Natural killer cell (primary cell): ENCODE results near the gene RGS14. TPM values are rescaled to one million over a fixed set of nuclear protein-coding genes. Genes with fewer than 3 reads are reported as not detected.
A peak's percentile ranks its signal among the peaks of the same experiment; 100 is the strongest.

Source experiments
- ATAC-seq, 3 donors: fragments of 150-1000 bp in 2 of 3; fragments of 200-7000 bp in 1 of 3; cut with Tn5 transposase; 1 replicate in 1 of 3; 2 replicates in 2 of 3; pipeline ENCODE4 v1.10.0; 2021; ENCODE audit warnings: mild to moderate bottlenecking in 2 of 3, moderate library complexity in 2 of 3
- DNase-seq, 2 donors: peaks; one replicate each; pipeline versions ENCODE4 v3.0.0 to v3.0.0-alpha.2; 2013 to 2021; ENCODE audit warnings: mixed read lengths in 1 of 2
- H3K27ac ChIP-seq: one replicate; pipeline ENCODE4 v1.5.1; 2013; ENCODE audit warnings: mild to moderate bottlenecking, low read length
- H3K27me3 ChIP-seq: one replicate; pipeline ENCODE4 v1.6.1; 2013; ENCODE audit warnings: low read length; ENCODE audit not compliant: control insufficient read depth, insufficient read depth
- H3K36me3 ChIP-seq: one replicate; pipeline ENCODE4 v1.6.1; 2013; ENCODE audit warnings: low read length; ENCODE audit not compliant: control insufficient read depth, insufficient read depth
- H3K4me1 ChIP-seq: one replicate; pipeline ENCODE4 v1.6.1; 2013; ENCODE audit warnings: low read length; ENCODE audit not compliant: control insufficient read depth, insufficient read depth
- H3K4me3 ChIP-seq: one replicate; pipeline ENCODE4 v1.5.1; 2013; ENCODE audit warnings: low read length
- H3K9me3 ChIP-seq: one replicate; pipeline ENCODE4 v1.6.1; 2013; ENCODE audit warnings: low read length; ENCODE audit not compliant: control insufficient read depth, insufficient read depth
- H3K27ac Mint-ChIP-seq, 2 donors: one replicate each; pipeline ENCODE4 v1.8.0; 2022; ENCODE audit warnings: mild to moderate bottlenecking in 2 of 2, mixed read lengths in 2 of 2, moderate library complexity in 1 of 2
- H3K27me3 Mint-ChIP-seq, 2 donors: one replicate each; pipeline ENCODE4 v1.8.0; 2022; ENCODE audit warnings: low read depth in 2 of 2, mixed read lengths in 2 of 2
- H3K36me3 Mint-ChIP-seq: one replicate; pipeline ENCODE4 v1.8.0; 2022; ENCODE audit warnings: mixed read lengths
- H3K4me1 Mint-ChIP-seq, 2 donors: one replicate each; pipeline ENCODE4 v1.8.0; 2022; ENCODE audit warnings: mixed read lengths in 2 of 2
- H3K4me3 Mint-ChIP-seq: one replicate; pipeline ENCODE4 v1.8.0; 2022; ENCODE audit warnings: mild to moderate bottlenecking, moderate library complexity, mixed read lengths
- H3K9me3 Mint-ChIP-seq, 2 donors: one replicate each; pipeline ENCODE4 v1.8.0; 2022; ENCODE audit warnings: mixed read lengths in 2 of 2
- WGBS: methylation state at CpG from one replicate; pipeline ENCODE4 v1.1.7; 2013; ENCODE audit warnings: missing lambda C conversion rate; ENCODE audit not compliant: insufficient coverage; 5-methylcytosine and 5-hydroxymethylcytosine counted together
- intact Hi-C: fragments of 100-400 bp; cut with micrococcal nuclease; formaldehyde crosslinking; loops from one replicate; pipeline ENCODE4 v1.14.2; 2022
- total RNA-seq, 4 donors: library from RNA; stranded (reverse); fragments of 120-200 nt in 1 of 4; gene quantifications; one replicate each; pipeline versions ENCODE4 v1.2.3 to v1.2.4, GENCODE V29; 2013 to 2022
- TF ChIP-seq, protein P1 (sequence below): fragments of 200-600 bp; IDR thresholded peaks from one replicate; pipeline ENCODE4 v1.8.0; 2022; ENCODE audit warnings: antibody characterized with exemption

The RGS14 gene
- total RNA-seq, 3 donors from 2014 or later (not counting 1 experiment from before 2014, with no cell fraction given): 57.3 to 87.0 (median 66.1) TPM

GRCh38 chr5:177397875-177398390, 40.2 kb downstream of the RGS14 start:
- Mint-ChIP-seq H3K27me3 (peaks cover 10 to 13% of the 10 kb centered on the region in 2 donors), H3K9me3 (no peaks in the 10 kb centered on the region), H3K27ac (no peak overlapping the region), H3K4me3 (no peak overlapping the region), H3K4me1 (peaks cover 3 to 6% of the 10 kb centered on the region in 2 donors), H3K36me3 (no peaks in the 10 kb centered on the region)
- H3K4me3 ChIP-seq: no peak overlapping the region
- no peak overlapping the region for H3K27ac ChIP-seq
- H3K36me3 ChIP-seq: no peaks in the 10 kb centered on the region
- 87% methylated on average over 14 of the region's 16 CpGs for WGBS
- peaks cover 20% of the 10 kb centered on the region for H3K27me3 ChIP-seq
- no peaks in the 10 kb centered on the region for H3K9me3 ChIP-seq
- H3K4me1 ChIP-seq: peaks cover 18% of the 10 kb centered on the region
- DNase-seq: no peak
- no peak for ATAC-seq
- intact Hi-C loops: no loop called here
- TF ChIP-seq, protein P1, sequence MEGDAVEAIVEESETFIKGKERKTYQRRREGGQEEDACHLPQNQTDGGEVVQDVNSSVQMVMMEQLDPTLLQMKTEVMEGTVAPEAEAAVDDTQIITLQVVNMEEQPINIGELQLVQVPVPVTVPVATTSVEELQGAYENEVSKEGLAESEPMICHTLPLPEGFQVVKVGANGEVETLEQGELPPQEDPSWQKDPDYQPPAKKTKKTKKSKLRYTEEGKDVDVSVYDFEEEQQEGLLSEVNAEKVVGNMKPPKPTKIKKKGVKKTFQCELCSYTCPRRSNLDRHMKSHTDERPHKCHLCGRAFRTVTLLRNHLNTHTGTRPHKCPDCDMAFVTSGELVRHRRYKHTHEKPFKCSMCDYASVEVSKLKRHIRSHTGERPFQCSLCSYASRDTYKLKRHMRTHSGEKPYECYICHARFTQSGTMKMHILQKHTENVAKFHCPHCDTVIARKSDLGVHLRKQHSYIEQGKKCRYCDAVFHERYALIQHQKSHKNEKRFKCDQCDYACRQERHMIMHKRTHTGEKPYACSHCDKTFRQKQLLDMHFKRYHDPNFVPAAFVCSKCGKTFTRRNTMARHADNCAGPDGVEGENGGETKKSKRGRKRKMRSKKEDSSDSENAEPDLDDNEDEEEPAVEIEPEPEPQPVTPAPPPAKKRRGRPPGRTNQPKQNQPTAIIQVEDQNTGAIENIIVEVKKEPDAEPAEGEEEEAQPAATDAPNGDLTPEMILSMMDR: no peak

DNA sequence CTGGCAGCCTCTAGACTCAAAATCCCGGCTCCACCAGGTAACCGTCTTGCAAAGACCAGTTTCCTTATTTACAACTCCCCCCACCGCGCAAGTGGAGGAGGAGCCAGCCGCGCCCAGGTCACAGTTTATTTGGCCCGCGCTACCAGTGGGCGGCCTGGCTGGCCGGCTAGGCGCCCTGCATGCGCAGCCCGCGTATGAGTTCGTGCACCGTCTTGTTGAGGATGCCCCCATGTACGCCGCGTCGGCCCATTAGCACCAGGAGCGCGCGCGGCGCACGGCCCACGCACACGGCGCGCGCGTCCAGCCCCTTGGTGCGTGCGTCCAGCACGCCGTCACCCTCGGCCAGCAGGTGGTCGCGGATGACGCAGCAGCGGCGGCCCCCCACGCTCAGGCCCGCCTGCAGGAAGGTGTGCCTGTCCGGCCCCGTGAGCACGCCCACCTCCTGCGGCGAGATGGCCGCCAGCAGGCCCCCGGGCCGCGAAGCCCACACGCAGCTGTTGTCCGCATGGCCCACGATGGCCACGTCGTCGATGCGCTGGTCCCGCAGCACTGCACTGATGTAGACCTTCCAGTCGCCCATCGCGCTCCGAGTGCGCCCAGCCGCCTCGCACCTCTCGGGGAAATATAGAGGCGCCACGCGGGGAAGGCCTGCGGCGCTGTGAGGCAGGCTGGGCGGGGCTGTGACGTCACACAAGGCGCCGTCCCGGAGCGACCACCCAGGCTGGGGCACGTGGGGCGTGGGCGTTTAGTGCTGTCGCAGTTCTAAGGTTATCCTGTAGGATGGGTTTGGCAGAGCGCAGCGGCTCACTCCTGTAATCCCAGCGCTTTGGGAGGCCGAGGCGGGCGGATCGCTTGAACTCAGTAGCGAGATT, 42.5 kb downstream of the RGS14 start, which contains the start of gene PFN3:
Gene PFN3, minus strand, starts transcription at position 665 of the 872 bp plus-strand sequence. Its CDS starts 85 bp downstream, at position 580.
- H3K4me1 Mint-ChIP-seq: peaks cover 19 to 21% of the 10 kb centered on the region in 2 donors
- ATAC-seq (no peak), DNase-seq (no peak)
- no peaks in the 10 kb centered on the region for H3K9me3 Mint-ChIP-seq
- peaks cover 32% of the 10 kb centered on the region for H3K4me1 ChIP-seq
- TF ChIP-seq, protein P1: no peak
- peaks cover 22% of the 10 kb centered on the region for H3K27me3 ChIP-seq
- H3K27ac Mint-ChIP-seq: no peak within 1 kb of the TSS
- intact Hi-C loops: no loop called here
- H3K27ac ChIP-seq: no peak within 1 kb of the TSS
- H3K4me3 ChIP-seq: no peak within 1 kb of the TSS
- H3K27me3 Mint-ChIP-seq: peaks cover 13 to 17% of the 10 kb centered on the region in 2 donors
- H3K9me3 ChIP-seq: no peaks in the 10 kb centered on the region
- WGBS: 74% methylated on average over 92 of the region's 92 CpGs
- no peak within 1 kb of the TSS for H3K4me3 Mint-ChIP-seq
- H3K36me3 ChIP-seq: no peaks in the 10 kb centered on the region
- no peaks in the 10 kb centered on the region for H3K36me3 Mint-ChIP-seq

DNA sequence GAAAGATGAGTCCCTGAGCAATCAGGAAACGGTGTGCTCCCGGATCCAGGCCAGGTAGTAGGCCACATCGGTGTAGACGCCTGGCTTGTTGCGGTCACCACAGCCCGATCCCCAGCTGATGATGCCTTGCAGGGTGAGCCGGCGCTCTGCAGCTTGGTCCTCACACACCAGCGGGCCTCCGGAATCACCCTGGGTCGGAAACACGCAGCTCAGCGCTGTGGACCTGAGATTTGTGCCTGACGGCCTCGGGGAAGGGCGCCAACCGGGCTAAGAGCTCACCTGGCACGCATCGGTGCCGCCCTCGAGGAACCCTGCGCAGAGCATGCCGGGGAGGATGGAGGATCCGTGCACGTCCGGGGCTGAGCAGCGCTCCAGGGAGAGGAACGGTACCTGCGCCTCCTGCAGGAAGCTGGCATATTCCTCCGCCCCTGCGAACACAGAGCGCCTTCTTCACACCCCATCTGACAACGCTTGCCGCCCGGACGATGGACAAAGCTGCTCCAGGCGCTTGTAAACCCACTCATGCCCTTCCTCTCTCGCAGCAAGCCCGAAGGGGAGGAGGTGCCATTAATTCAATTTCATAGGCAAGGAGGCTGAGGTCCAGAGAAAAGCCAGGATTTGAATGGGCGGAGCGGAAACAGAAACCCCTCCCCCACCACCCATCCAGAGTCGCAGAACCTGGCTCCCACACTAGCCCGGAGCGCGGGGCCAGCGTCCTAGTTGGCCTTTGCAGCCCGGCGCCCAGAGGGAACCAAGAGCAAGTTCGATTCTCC, 44.7 kb downstream of the RGS14 start:
- DNase-seq (peak in 1 of 2 donors; percentile 86), ATAC-seq (no peak)
- Mint-ChIP-seq H3K36me3 (no peaks in the 10 kb centered on the region), H3K27ac (peak overlapping the region; percentile 62 to 84), H3K27me3 (peaks cover 13 to 17% of the 10 kb centered on the region in 2 donors), H3K4me1 (peaks cover 35 to 42% of the 10 kb centered on the region in 2 donors), H3K4me3 (peak overlapping the region; percentile 72), H3K9me3 (no peaks in the 10 kb centered on the region)
- WGBS: 27% methylated on average over 49 of the region's 49 CpGs
- Histone ChIP-seq H3K4me3 (peak overlapping the region; percentile 2), H3K4me1 (peaks cover 50% of the 10 kb centered on the region), H3K9me3 (no peaks in the 10 kb centered on the region), H3K27me3 (peaks cover 22% of the 10 kb centered on the region), H3K36me3 (no peaks in the 10 kb centered on the region), H3K27ac (no peak overlapping the region)
- intact Hi-C loops: loop anchor here (1.0 kb wide), 1 partner anchor 12 kb away; no protein-coding TSS in a partner anchor
- TF ChIP-seq, protein P1: no peak
